ENCODE results near the gene ZKSCAN4.

GRCh38 chr6:28266962-28267694, 15.1 kb upstream of the ZKSCAN4 start, which contains the start of gene ZSCAN26:
- TF ChIP-seq FOXK2 (IDR thresholded peaks at IDR 0.05) (no peak), CTCF (IDR thresholded peaks at IDR 0.05 in 2 of 3, conservative IDR thresholded peaks at IDR 0.05 in 1 of 3; ENCODE audit: control insufficient read depth in 2 of 3, extremely low read depth in 1 of 3, insufficient read depth in 1 of 3, low read depth in 3 of 3, low read length in 3 of 3) (no peak), BACH1 (IDR thresholded peaks at IDR 0.05; ENCODE audit: borderline replicate concordance) (no peak), EZH2 (IDR thresholded peaks at IDR 0.05; ENCODE audit: borderline replicate concordance, control insufficient read depth, low read depth, low read length) (no peak), TCF12 (IDR thresholded peaks at IDR 0.05; ENCODE audit: low read depth, low read length) (0 out of 2 replicates have a peak, but pooled peaks have one; percentile 37), POLR2AphosphoS2 (IDR thresholded peaks at IDR 0.05; ENCODE audit: low read depth, low read length) (peak; percentile 67; the same call in 1 of the 2 replicates), POLR2A (IDR thresholded peaks at IDR 0.05; ENCODE audit: low read depth, low read length) (peak; percentile 82), ATF3 (IDR thresholded peaks at IDR 0.05; ENCODE audit: borderline replicate concordance, extremely low read depth, low read depth, low read length) (no peak), RBBP5 (conservative IDR thresholded peaks at IDR 0.05) (peak; percentile 78; the same call in 1 of the 2 replicates), NR2C2 (IDR thresholded peaks at IDR 0.05; ENCODE audit: borderline replicate concordance, control insufficient read depth, insufficient read length, low read depth) (no peak)

All from GM12878 (cell line).